H9 (cell line): ENCODE measurements around the gene RBM5. TPM values are rescaled to one million over a fixed set of nuclear protein-coding genes. Genes with fewer than 3 reads are reported as not detected.

Experiments
- DNase-seq: peaks from one replicate; pipeline ENCODE4 v3.0.0-alpha.2; 2017
- H2AFZ ChIP-seq: one replicate; pipeline ENCODE4 v1.6.1; 2013; ENCODE audit warnings: mild to moderate bottlenecking, low read length, control low read depth, moderate library complexity
- H2AK5ac ChIP-seq: 2 replicates; pipeline ENCODE4 v1.6.1; 2013; ENCODE audit warnings: low read length, control low read depth, mixed read lengths; ENCODE audit not compliant: insufficient read length
- H2BK120ac ChIP-seq: one replicate; pipeline ENCODE4 v1.6.1; 2013; ENCODE audit warnings: low read depth, mild to moderate bottlenecking, low read length, control low read depth, inconsistent platforms; ENCODE audit not compliant: poor library complexity, severe bottlenecking
- H2BK12ac ChIP-seq: 2 replicates; pipeline ENCODE4 v1.6.1; 2013; ENCODE audit warnings: low read length, control low read depth, mixed read lengths, low read depth; ENCODE audit not compliant: insufficient read length
- H2BK15ac ChIP-seq: 2 replicates; pipeline ENCODE4 v1.6.1; 2013; ENCODE audit warnings: low read depth, low read length, control low read depth
- H2BK20ac ChIP-seq: one replicate; pipeline ENCODE4 v1.6.1; 2013; ENCODE audit warnings: low read depth, mild to moderate bottlenecking, low read length, control low read depth, inconsistent platforms; ENCODE audit not compliant: poor library complexity, severe bottlenecking
- H2BK5ac ChIP-seq: 2 replicates; pipeline ENCODE4 v1.6.1; 2013; ENCODE audit warnings: low read length, control low read depth, mixed read lengths; ENCODE audit not compliant: insufficient read length
- H3K14ac ChIP-seq: 2 replicates; pipeline ENCODE4 v1.6.1; 2013; ENCODE audit warnings: low read length, control low read depth; ENCODE audit not compliant: insufficient read depth
- H3K18ac ChIP-seq: 2 replicates; pipeline ENCODE4 v1.6.1; 2013; ENCODE audit warnings: low read depth, mild to moderate bottlenecking, mixed read lengths, low read length, control low read depth; ENCODE audit not compliant: insufficient read length
- H3K23ac ChIP-seq: 2 replicates; pipeline ENCODE4 v1.6.1; 2013; ENCODE audit warnings: low read length, control low read depth, mixed read lengths, low read depth; ENCODE audit not compliant: insufficient read length
- H3K23me2 ChIP-seq: 2 replicates; pipeline ENCODE4 v1.6.1; 2013; ENCODE audit warnings: low read depth, mild to moderate bottlenecking, mixed read lengths, low read length, control low read depth; ENCODE audit not compliant: insufficient read length, poor library complexity, severe bottlenecking
- H3K27ac ChIP-seq: 2 replicates; pipeline ENCODE4 v1.5.1; 2013; ENCODE audit warnings: low read length, control low read depth, mixed read lengths, low read depth; ENCODE audit not compliant: insufficient read length
- H3K27me3 ChIP-seq: 2 replicates; pipeline ENCODE4 v1.6.1; 2013; ENCODE audit warnings: low read length, control low read depth, inconsistent platforms; ENCODE audit not compliant: insufficient read depth
- H3K4ac ChIP-seq: 2 replicates; pipeline ENCODE4 v1.6.1; 2013; ENCODE audit warnings: low read depth, mild to moderate bottlenecking, control low read depth, inconsistent platforms, low read length, moderate library complexity
- H3K4me1 ChIP-seq: 2 replicates; pipeline ENCODE4 v1.6.1; 2013; ENCODE audit warnings: low read length, control low read depth, inconsistent platforms; ENCODE audit not compliant: insufficient read depth
- H3K4me2 ChIP-seq: 2 replicates; pipeline ENCODE4 v1.6.1; 2013; ENCODE audit warnings: low read length, control low read depth, mixed read lengths; ENCODE audit not compliant: insufficient read length, insufficient read depth
- H3K56ac ChIP-seq: 2 replicates; pipeline ENCODE4 v1.6.1; 2013; ENCODE audit warnings: low read depth, mild to moderate bottlenecking, mixed read lengths, low read length, control low read depth; ENCODE audit not compliant: insufficient read length
- H3K79me1 ChIP-seq: 2 replicates; pipeline ENCODE4 v1.6.1; 2013; ENCODE audit warnings: low read depth, mild to moderate bottlenecking, moderate library complexity, low read length, control low read depth, inconsistent platforms; ENCODE audit not compliant: insufficient read depth, poor library complexity, severe bottlenecking
- H3K79me2 ChIP-seq: 2 replicates; pipeline ENCODE4 v1.6.1; 2013; ENCODE audit warnings: low read length, control low read depth, inconsistent platforms; ENCODE audit not compliant: insufficient read depth
- H3K9ac ChIP-seq: 2 replicates; pipeline ENCODE4 v1.6.1; 2013; ENCODE audit warnings: low read length, control low read depth, mixed read lengths; ENCODE audit not compliant: insufficient read length; ENCODE audit errors: extremely low read depth
- H3K9me3 ChIP-seq: one replicate; pipeline ENCODE4 v1.6.1; 2013; ENCODE audit warnings: low read depth, low read length, inconsistent platforms; ENCODE audit not compliant: control insufficient read depth
- H3T11ph ChIP-seq: one replicate; pipeline ENCODE4 v1.6.1; 2013; ENCODE audit warnings: mild to moderate bottlenecking, low read length, control low read depth, inconsistent platforms
- H4K20me1 ChIP-seq: one replicate; pipeline ENCODE4 v1.6.1; 2013; ENCODE audit not compliant: control insufficient read depth, insufficient read length, insufficient read depth
- H4K5ac ChIP-seq: 2 replicates; pipeline ENCODE4 v1.6.1; 2013; ENCODE audit warnings: low read depth, mild to moderate bottlenecking, mixed read lengths, low read length, control low read depth; ENCODE audit not compliant: insufficient read length
- H4K8ac ChIP-seq: replicated peaks from 2 replicates; pipeline ENCODE4 v1.6.1; 2013; ENCODE audit warnings: low read length, control low read depth, mixed read lengths, low read depth; ENCODE audit not compliant: insufficient read length
- H4K91ac ChIP-seq: 2 replicates; pipeline ENCODE4 v1.6.1; 2013; ENCODE audit warnings: low read depth, mild to moderate bottlenecking, moderate library complexity, mixed read lengths, low read length, control low read depth; ENCODE audit not compliant: insufficient read length
- H3K27ac Mint-ChIP-seq, 3 experiments: 2 replicates in 2 of 3; 3 replicates in 1 of 3; pipeline ENCODE4 v1.8.0; 2020 to 2021; ENCODE audit warnings: mixed read lengths in 3 of 3, mild to moderate bottlenecking in 1 of 3, moderate library complexity in 1 of 3
- H3K27me3 Mint-ChIP-seq: 2 replicates; pipeline ENCODE4 v1.8.0; 2021; ENCODE audit warnings: low read depth, mild to moderate bottlenecking, moderate library complexity, mixed read lengths
- H3K36me3 Mint-ChIP-seq, 3 experiments: 2 replicates in 2 of 3; 3 replicates in 1 of 3; pipeline ENCODE4 v1.8.0; 2020 to 2021; ENCODE audit warnings: low read depth in 3 of 3, mixed read lengths in 3 of 3; ENCODE audit not compliant: insufficient read depth in 1 of 3
- H3K4me1 Mint-ChIP-seq, 2 experiments: 2 replicates each; pipeline ENCODE4 v1.8.0; 2020; ENCODE audit warnings: mixed read lengths in 2 of 2
- H3K4me3 Mint-ChIP-seq, 2 experiments: 2 replicates in 1 of 2; 3 replicates in 1 of 2; pipeline ENCODE4 v1.8.0; 2020 to 2021; ENCODE audit warnings: mild to moderate bottlenecking in 2 of 2, mixed read lengths in 2 of 2, moderate library complexity in 1 of 2
- H3K9me3 Mint-ChIP-seq, 2 experiments: 2 replicates in 1 of 2; 3 replicates in 1 of 2; pipeline ENCODE4 v1.8.0; 2020; ENCODE audit warnings: mild to moderate bottlenecking in 2 of 2, mixed read lengths in 2 of 2, moderate library complexity in 1 of 2
- CTCF ChIP-seq: fragments of 200-600 bp; sonication (generic); conservative IDR thresholded peaks from 3 replicates; pipeline ENCODE4 v1.8.0; 2021; ENCODE audit warnings: antibody characterized with exemption, mild to moderate bottlenecking
- WGBS: extraction: QIAGEN DNeasy Blood & Tissue Kit; methylation state at CpG from one replicate; pipeline ENCODE4 v1.1.7; 2013; ENCODE audit warnings: missing lambda C conversion rate, low lambda C conversion rate, mixed read lengths; ENCODE audit not compliant: insufficient read length; ENCODE audit errors: extremely low coverage; 5-methylcytosine and 5-hydroxymethylcytosine counted together
- total RNA-seq: library from RNA; stranded (reverse); gene quantifications from 2 replicates; pipeline ENCODE4 v1.2.1, GENCODE V29; 2021

Gene RBM5
- total RNA-seq, 1 experiment from 2014 or later: 123 TPM

GRCh38 chr3:50119786-50120185 lies 31.1 kb downstream of the RBM5 start:
- no peak overlapping the region for H3T11ph ChIP-seq
- H2AK5ac ChIP-seq: no peak overlapping the region
- H3K23ac ChIP-seq: no peak overlapping the region
- H4K8ac ChIP-seq: no peak overlapping the region
- Mint-ChIP-seq H3K36me3 (peaks cover 42 to 55% (median 48%) of the 10 kb centered on the region in 3 experiments), H3K4me3 (no peak overlapping the region), H3K4me1 (peaks cover 22 to 29% of the 10 kb centered on the region in 2 experiments), H3K27ac (no peak overlapping the region), H3K27me3 (peaks cover 4% of the 10 kb centered on the region; the same call in 1 of the 2 replicates), H3K9me3 (no peaks in the 10 kb centered on the region)
- no peak overlapping the region for H3K27ac ChIP-seq
- TF ChIP-seq CTCF: no peak
- H3K14ac ChIP-seq: no peak overlapping the region
- H4K91ac ChIP-seq: no peak overlapping the region
- H3K9me3 ChIP-seq: no peaks in the 10 kb centered on the region
- no peak overlapping the region for H2BK20ac ChIP-seq
- no peak overlapping the region for H2BK15ac ChIP-seq
- no peak overlapping the region for H4K5ac ChIP-seq
- no peak for DNase-seq
- H3K9ac ChIP-seq: no peak overlapping the region
- no peaks in the 10 kb centered on the region for H3K79me2 ChIP-seq
- no CpG with 5 or more reads among the region's 3 CpGs for WGBS
- H2BK12ac ChIP-seq: no peak overlapping the region
- no peaks in the 10 kb centered on the region for H4K20me1 ChIP-seq
- no peak overlapping the region for H3K4ac ChIP-seq
- no peaks in the 10 kb centered on the region for H3K23me2 ChIP-seq
- no peak overlapping the region for H3K56ac ChIP-seq
- no peaks in the 10 kb centered on the region for H3K27me3 ChIP-seq
- no peak overlapping the region for H3K18ac ChIP-seq
- no peak overlapping the region for H3K4me2 ChIP-seq
- no peaks in the 10 kb centered on the region for H3K79me1 ChIP-seq
- no peak overlapping the region for H2AFZ ChIP-seq
- no peak overlapping the region for H2BK5ac ChIP-seq
- no peak overlapping the region for H2BK120ac ChIP-seq
- H3K4me1 ChIP-seq: no peaks in the 10 kb centered on the region; the same call in 1 of the 2 replicates
